Fibroblast of mammary gland (primary cell): ENCODE data around the gene MUC5B.

Experiments
- DNase-seq: peaks from one replicate; pipeline ENCODE4 v3.0.0-alpha.2; 2010; ENCODE audit warnings: low read depth
- H3K4me3 ChIP-seq: 2 replicates; pipeline ENCODE4 v1.5.1; 2011; ENCODE audit warnings: low read depth, mild to moderate bottlenecking, low read length, moderate library complexity; ENCODE audit not compliant: control insufficient read depth
- TF ChIP-seq, protein P1 (sequence below): conservative IDR thresholded peaks from 2 replicates; pipeline ENCODE4 v1.5.1; 2011; ENCODE audit warnings: low read depth, low read length, inconsistent platforms; ENCODE audit not compliant: control insufficient read depth, insufficient read depth

MUC5B gene

DNA sequence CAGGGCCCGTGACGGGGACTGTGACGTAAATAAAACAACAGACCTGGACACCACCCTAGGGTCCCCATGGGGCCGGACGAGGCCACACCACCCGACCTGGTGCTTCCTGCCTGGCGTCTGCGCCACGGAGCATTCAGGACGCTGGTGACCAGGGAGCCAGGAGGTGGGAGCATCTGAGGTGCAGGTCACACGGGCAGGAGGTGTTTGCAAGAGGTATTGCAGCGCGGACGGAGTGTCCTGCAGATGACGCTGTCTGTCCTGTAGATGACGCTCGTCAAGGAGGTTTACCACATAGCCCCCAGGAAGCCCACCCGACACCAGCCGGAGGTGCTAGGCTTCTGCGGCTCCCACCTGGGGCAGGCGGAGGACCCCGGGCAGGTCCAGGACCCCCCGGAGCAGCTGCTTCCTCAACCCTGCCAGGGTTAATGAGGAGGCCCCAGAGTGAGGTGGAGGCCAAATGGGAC, 986 bp upstream of the MUC5B start:
- DNase-seq, result no peak
- TF ChIP-seq, protein P1, sequence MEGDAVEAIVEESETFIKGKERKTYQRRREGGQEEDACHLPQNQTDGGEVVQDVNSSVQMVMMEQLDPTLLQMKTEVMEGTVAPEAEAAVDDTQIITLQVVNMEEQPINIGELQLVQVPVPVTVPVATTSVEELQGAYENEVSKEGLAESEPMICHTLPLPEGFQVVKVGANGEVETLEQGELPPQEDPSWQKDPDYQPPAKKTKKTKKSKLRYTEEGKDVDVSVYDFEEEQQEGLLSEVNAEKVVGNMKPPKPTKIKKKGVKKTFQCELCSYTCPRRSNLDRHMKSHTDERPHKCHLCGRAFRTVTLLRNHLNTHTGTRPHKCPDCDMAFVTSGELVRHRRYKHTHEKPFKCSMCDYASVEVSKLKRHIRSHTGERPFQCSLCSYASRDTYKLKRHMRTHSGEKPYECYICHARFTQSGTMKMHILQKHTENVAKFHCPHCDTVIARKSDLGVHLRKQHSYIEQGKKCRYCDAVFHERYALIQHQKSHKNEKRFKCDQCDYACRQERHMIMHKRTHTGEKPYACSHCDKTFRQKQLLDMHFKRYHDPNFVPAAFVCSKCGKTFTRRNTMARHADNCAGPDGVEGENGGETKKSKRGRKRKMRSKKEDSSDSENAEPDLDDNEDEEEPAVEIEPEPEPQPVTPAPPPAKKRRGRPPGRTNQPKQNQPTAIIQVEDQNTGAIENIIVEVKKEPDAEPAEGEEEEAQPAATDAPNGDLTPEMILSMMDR, result no peak
- H3K4me3 ChIP-seq, result no peak overlapping the region

DNA sequence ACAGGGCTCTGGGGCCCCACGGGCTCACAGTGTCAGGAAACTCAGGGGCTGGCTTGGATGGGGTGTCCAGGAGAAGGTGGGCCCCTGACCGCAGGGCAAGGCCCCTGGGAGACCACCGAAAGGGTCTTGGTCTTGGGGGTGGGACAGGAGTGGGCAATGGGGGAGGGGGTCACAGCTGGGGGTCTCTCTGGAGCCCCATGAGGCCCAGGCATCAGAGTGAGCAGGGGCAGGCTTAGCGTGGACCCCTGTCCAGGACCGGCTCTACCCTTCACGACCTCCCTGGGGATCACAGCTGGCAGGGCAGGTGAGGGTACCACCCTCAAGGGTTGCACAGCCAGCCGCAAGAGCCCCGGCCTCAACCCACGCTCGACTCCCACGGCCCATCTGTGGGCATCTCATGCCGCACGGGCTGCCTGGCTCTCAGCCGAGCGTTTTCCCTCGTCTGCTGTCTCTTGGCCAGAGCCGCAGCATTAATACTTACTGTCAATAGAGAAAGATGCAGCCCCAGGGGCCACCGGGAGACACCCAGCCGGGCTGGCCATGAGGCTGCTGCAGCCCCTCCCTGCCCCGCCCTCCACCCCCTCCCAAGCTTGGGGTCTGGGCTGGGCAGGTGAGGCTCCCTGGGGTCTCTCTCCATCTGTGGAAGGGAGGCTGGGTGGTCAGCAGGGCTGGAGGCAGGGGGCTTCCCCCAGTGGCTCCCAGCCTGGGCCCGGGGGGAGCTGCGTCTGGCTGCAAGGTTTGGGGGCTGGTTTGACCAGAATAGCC, 662 bp downstream of the MUC5B start:
- TF ChIP-seq, protein P1, result no peak
- DNase-seq, result no peak
- no peak overlapping the region for H3K4me3 ChIP-seq

DNA sequence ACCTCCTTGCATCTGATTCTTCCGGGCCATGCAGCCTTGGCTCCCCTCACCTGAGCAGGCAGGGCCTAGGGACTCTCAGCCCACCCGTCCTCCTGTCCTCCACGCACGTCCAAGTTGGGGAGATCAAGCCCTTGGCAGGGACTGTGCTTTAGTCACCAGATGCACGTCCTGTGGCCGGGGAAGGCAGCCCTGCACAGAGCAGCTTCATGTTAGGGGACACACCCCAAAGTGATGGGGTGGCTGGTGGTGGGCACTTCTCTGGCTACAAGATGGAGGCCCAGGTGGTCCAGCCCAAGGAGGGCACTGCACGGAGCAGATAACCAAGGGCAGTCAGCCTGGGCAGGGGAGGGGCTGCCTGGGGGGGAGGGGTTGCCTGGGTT, 1.2 kb downstream of the MUC5B start:
- H3K4me3 ChIP-seq, result no peak overlapping the region
- TF ChIP-seq, protein P1, result no peak
- DNase-seq, result no peak

DNA sequence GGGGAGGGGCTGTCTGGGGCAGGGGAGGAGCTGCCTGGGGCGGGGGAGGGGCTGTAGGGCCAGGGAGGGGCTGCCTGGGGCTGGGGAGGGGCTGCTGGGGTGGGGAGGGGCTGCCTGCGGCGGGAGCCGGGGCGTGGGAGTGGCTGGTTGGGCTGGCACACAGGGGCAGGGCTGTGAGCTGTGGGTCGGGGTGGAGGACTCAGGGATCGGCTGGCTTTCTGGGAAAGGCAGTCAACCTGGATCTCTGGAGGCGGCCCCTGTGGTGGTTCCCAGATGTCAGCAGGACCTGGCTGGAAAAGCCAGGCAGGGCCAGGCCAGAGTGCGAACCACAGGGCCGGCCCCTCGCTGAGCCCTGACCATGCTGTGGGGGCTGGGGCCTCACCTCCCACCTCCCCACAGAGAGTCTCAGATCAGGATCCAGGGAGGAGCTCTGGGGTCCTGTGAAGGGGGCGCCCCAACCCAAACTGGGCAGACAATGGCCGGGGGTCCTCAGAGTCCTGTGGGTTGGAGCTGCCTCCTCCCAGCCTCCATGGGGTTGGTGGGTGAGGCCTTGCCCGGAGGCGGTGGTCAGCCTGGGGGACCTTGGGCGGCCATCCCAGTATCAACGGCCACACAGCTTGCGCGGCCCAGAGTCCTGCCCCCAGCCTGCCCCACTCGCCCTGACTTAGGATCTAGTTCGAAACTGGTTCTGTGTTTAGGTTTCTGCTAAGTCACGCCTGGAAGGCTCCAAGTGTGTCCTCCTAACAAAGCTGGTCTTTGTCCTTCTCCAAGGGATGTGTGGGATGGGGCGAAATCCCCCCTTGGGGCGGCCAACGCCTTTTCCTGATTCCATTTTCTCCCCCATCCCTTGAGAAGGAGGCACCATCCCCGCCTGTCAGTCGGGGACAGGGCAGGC, 1.9 kb downstream of the MUC5B start:
- no peak for DNase-seq
- no peak overlapping the region for H3K4me3 ChIP-seq
- TF ChIP-seq, protein P1, result no peak

DNA sequence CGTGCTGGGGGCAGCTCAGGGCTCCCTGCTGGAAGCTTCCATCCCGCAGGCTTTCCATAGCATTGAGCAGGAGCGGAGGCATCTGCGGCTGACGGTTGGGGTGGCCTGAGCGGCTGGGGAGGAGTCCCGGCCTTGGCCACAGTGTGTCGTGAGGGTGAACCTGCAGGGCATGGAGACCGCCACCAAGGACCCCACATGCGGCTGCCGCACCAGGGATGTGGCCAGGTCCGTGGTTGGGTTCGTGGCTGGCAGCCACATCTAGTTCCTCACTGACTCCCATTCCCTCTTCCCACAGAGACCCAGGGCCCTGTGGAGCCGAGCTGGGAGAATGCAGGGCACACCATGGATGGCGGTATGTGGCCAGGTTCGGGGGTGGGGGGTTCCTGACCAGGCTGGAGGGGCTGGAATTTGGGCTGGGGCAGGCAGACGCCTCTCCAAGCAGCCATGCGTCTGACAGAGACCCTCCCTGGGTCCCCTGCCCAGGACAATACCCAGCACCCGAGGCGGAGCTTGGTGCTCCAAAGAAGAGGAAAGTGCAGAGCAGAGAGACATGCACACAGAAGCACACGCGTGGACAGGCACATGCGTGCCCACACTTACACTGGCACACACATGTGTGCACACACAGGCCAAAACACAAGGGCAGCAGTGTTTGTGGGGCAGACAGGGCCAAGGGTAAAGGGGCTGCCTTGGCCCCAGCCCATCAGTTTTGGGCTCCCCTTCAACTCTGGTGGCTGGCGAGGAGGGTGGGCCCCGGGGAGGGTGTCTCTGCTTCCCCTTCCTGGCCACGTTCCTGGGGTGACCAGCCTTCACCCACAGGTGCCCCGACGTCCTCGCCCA, 2.7 kb downstream of the MUC5B start:
- TF ChIP-seq, protein P1, result no peak
- H3K4me3 ChIP-seq, result no peak overlapping the region
- DNase-seq, result no peak
